OCI-LY1 (cell line): Measurements from ENCODE around the gene KCNN3.

Experiments
- H2AFZ ChIP-seq: fragments of 200-600 bp; sonication (generic), shearing (Covaris generic); 2 replicates; pipeline ENCODE4 v1.6.0; 2014; ENCODE audit warnings: antibody characterized with exemption, mild to moderate bottlenecking, low read length
- H3F3A ChIP-seq: fragments of 200-600 bp; sonication (generic), shearing (Covaris generic); 2 replicates; pipeline ENCODE4 v1.6.0; 2014; ENCODE audit warnings: mild to moderate bottlenecking, antibody characterized with exemption, low read length, moderate library complexity; ENCODE audit not compliant: insufficient read depth
- H3K27ac ChIP-seq: fragments of 200-600 bp; sonication (generic); 2 replicates; pipeline ENCODE4 v1.5.1; 2014; ENCODE audit warnings: low read length, mixed run types, mild to moderate bottlenecking, low read depth; ENCODE audit not compliant: poor library complexity, severe bottlenecking
- H3K27me3 ChIP-seq: fragments of 200-600 bp; sonication (generic); 2 replicates; pipeline ENCODE4 v1.6.0; 2014; ENCODE audit warnings: antibody characterized with exemption, mild to moderate bottlenecking, low read length, moderate library complexity; ENCODE audit not compliant: insufficient read depth
- H3K36me3 ChIP-seq: fragments of 200-600 bp; sonication (generic); 2 replicates; pipeline ENCODE4 v1.6.1; 2014; ENCODE audit warnings: mild to moderate bottlenecking, antibody characterized with exemption, low read length, moderate library complexity, mixed read lengths; ENCODE audit not compliant: insufficient read depth
- H3K4me1 ChIP-seq: fragments of 200-600 bp; sonication (generic); 2 replicates; pipeline ENCODE4 v1.5.1; 2014; ENCODE audit warnings: mild to moderate bottlenecking, low read length, moderate library complexity; ENCODE audit not compliant: insufficient read depth, severe bottlenecking
- H3K4me2 ChIP-seq: fragments of 200-600 bp; sonication (generic), shearing (Covaris generic); 2 replicates; pipeline ENCODE4 v1.6.1; 2014; ENCODE audit warnings: low read length
- H3K4me3 ChIP-seq: fragments of 200-600 bp; sonication (generic); 2 replicates; pipeline ENCODE4 v1.5.1; 2014; ENCODE audit warnings: low read length, low read depth, mild to moderate bottlenecking, mixed read lengths; ENCODE audit not compliant: poor library complexity, severe bottlenecking
- H3K79me2 ChIP-seq: fragments of 200-600 bp; shearing (Covaris generic); 2 replicates; pipeline ENCODE4 v1.6.1; 2016; ENCODE audit warnings: mixed run types, low read length, mixed read lengths; ENCODE audit not compliant: insufficient read depth
- H3K9ac ChIP-seq: fragments of 200-600 bp; sonication (generic), shearing (Covaris generic); 2 replicates; pipeline ENCODE4 v1.6.1; 2014; ENCODE audit warnings: mild to moderate bottlenecking, low read length, mixed read lengths
- H3K9me2 ChIP-seq: fragments of 200-600 bp; sonication (generic), shearing (Covaris generic); 2 replicates; pipeline ENCODE4 v1.6.1; 2014; ENCODE audit warnings: low read depth, mild to moderate bottlenecking, low read length, mixed read lengths
- H3K9me3 ChIP-seq: fragments of 200-600 bp; shearing (Covaris generic); 2 replicates; pipeline ENCODE4 v1.6.1; 2014; ENCODE audit warnings: low read length, mixed read lengths
- H4K20me1 ChIP-seq: fragments of 200-600 bp; sonication (generic), shearing (Covaris generic); 2 replicates; pipeline ENCODE4 v1.6.0; 2016; ENCODE audit warnings: mild to moderate bottlenecking, low read length; ENCODE audit not compliant: insufficient read depth
- EZH2 ChIP-seq: fragments of 200-600 bp; sonication (generic), shearing (Covaris generic); IDR thresholded peaks from 2 replicates; pipeline ENCODE4 v1.8.0; 2017; ENCODE audit warnings: borderline replicate concordance, mixed run types, mild to moderate bottlenecking, antibody characterized with exemption, low read length, moderate library complexity, mixed read lengths
- TF ChIP-seq, protein P1 (sequence below): fragments of 200-600 bp; sonication (generic), shearing (Covaris generic); IDR thresholded peaks from 2 replicates; pipeline ENCODE4 v1.5.1; 2017; ENCODE audit warnings: mild to moderate bottlenecking, antibody characterized with exemption, low read length, moderate library complexity, mixed read lengths

KCNN3 gene

DNA sequence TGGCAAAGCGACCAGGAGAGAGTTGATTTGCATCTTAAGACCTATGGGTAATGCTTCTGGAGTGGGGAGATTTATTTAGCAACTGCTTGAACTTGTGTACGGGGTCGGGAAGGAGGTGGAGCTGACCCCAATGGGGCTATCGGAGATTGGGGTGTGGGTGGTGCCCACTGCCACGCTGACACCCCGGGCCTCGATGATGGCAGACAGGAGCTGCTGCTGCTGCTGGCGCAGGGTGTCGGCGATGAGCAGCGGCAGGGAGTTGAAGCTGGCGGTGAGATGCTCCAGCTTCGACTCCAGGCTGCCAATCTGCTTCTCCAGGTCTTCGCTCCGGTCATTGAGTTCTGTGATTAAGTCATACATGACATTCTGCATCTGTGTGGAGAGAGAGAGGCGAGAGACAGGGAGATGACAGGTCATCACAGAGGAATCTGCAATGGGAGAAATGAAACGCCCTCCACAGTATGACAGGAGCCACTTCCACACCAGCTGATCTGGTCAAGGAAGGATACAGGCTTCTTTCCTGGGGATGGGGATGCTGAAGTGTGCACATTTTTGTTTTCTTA is 162.1 kb downstream of the KCNN3 start:
- Histone ChIP-seq H3K27ac (no peak overlapping the region), H3K4me3 (no peak overlapping the region), H3K4me1 (no peaks in the 10 kb centered on the region), H3K9me3 (no peaks in the 10 kb centered on the region), H3K27me3 (no peaks in the 10 kb centered on the region), H2AFZ (no peak overlapping the region), H4K20me1 (no peaks in the 10 kb centered on the region), H3K36me3 (peaks cover 54% of the 10 kb centered on the region), H3K4me2 (no peak overlapping the region), H3K79me2 (no peaks in the 10 kb centered on the region), H3K9me2 (no peaks in the 10 kb centered on the region), H3K9ac (no peak overlapping the region), H3F3A (no peaks in the 10 kb centered on the region)
- TF ChIP-seq, protein P1, sequence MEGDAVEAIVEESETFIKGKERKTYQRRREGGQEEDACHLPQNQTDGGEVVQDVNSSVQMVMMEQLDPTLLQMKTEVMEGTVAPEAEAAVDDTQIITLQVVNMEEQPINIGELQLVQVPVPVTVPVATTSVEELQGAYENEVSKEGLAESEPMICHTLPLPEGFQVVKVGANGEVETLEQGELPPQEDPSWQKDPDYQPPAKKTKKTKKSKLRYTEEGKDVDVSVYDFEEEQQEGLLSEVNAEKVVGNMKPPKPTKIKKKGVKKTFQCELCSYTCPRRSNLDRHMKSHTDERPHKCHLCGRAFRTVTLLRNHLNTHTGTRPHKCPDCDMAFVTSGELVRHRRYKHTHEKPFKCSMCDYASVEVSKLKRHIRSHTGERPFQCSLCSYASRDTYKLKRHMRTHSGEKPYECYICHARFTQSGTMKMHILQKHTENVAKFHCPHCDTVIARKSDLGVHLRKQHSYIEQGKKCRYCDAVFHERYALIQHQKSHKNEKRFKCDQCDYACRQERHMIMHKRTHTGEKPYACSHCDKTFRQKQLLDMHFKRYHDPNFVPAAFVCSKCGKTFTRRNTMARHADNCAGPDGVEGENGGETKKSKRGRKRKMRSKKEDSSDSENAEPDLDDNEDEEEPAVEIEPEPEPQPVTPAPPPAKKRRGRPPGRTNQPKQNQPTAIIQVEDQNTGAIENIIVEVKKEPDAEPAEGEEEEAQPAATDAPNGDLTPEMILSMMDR = no peak
- no peak for TF ChIP-seq EZH2

DNA sequence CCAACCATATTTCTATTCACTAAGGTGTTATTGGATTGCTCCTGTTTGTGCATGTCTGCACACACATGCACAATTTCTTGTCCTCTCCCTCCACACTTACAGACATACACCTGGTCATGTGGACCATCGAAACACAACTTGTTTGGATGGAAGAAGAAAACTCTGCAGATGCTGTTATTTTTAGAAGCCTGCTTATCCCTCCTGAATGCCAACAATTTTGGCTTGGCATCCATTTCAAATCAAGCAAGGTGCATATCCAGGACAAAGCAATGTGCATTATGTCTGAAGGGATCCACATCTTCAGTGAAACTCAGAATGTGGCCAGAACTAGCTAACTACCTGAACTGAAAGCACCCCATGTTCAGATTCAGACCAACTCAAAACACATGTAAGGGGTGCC is 163.2 kb downstream of the KCNN3 start:
- Histone ChIP-seq H3K9me2 (no peaks in the 10 kb centered on the region), H3K9me3 (no peaks in the 10 kb centered on the region), H3K4me3 (no peak overlapping the region), H3F3A (no peaks in the 10 kb centered on the region), H3K36me3 (peaks cover 42% of the 10 kb centered on the region), H3K4me2 (no peak overlapping the region), H4K20me1 (no peaks in the 10 kb centered on the region), H3K9ac (no peak overlapping the region), H2AFZ (no peak overlapping the region), H3K27ac (no peak overlapping the region), H3K27me3 (no peaks in the 10 kb centered on the region), H3K4me1 (no peaks in the 10 kb centered on the region), H3K79me2 (no peaks in the 10 kb centered on the region)
- no peak for TF ChIP-seq EZH2
- TF ChIP-seq, protein P1 = no peak

DNA sequence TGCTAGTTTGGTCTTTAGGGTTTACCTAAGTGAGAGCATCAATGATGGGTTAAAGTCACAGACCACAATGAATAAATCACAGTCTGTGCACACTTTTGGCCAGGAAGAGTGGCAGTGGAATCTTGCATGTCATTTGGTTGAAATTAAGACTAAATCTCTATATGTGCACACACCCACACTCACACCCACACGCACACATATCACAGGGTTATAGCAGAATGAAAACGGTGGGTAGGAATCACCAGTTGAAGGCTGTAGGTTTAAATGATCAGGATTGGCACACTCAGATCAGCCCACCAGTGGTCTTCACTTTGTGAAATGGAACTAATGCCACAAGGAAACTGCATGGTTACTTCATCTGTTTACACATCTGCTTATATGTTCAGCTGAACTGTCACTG is 164.5 kb downstream of the KCNN3 start:
- no peak overlapping the region for H3K4me3 ChIP-seq
- no peak overlapping the region for H2AFZ ChIP-seq
- H3F3A ChIP-seq = no peaks in the 10 kb centered on the region
- H4K20me1 ChIP-seq = no peaks in the 10 kb centered on the region
- no peaks in the 10 kb centered on the region for H3K4me1 ChIP-seq
- H3K27me3 ChIP-seq = no peaks in the 10 kb centered on the region
- H3K9me2 ChIP-seq = no peaks in the 10 kb centered on the region
- H3K9ac ChIP-seq = no peak overlapping the region
- no peak overlapping the region for H3K4me2 ChIP-seq
- no peaks in the 10 kb centered on the region for H3K79me2 ChIP-seq
- peaks cover 37% of the 10 kb centered on the region for H3K36me3 ChIP-seq
- TF ChIP-seq, protein P1 = no peak
- no peak for TF ChIP-seq EZH2
- no peak overlapping the region for H3K27ac ChIP-seq
- no peaks in the 10 kb centered on the region for H3K9me3 ChIP-seq
